8988T (cell line): Measurements from ENCODE around the gene LRRC72.
"Not testable (repeated sequence)": the region's sequence is repeated elsewhere in the genome, so short reads cannot be mapped to it uniquely, and the experiment has no call there.

ENCODE experiments used
- DNase-seq: peaks from one replicate; pipeline ENCODE4 v3.0.0; 2011

Gene LRRC72

DNA sequence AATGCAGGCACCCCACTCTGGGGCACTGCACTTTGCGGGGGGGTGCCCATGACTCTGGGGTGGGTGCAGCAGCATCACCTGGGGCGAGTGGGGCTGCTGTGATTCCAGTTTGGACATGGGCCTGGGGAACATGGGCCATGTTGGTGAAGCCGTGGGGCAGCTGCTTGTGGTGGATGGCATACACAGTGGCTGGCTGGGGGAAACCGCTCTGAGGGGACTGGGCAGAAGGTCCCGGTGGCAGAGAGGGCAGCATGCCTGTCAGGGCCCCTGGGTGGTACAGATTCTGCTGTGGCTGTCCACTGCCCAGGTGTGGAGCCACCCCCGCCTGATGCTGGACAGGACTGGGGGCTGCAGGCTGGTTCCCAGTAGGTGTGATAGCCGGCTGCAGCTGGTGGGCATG lies 57.2 kb downstream of the LRRC72 start:
- no peak for DNase-seq

DNA sequence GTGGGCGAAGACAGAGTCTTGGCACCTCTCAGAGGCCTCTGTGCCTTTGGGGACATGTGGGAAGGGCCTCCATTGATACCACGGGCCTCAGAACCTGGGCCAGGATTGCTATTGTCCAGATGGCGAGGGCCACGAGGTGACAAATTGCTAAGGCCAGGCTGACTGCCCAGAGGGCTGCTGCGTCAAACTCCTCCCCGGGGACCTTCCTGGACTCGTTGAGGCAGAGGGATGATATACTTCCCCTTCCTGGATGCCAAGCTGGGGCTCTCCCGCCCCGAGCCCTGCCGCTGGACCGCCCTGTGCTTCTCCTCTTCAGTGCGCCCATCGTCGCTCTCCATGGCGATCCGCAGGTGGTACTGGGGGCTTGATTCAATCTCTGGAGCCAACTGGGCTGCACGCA lies 58.9 kb downstream of the LRRC72 start:
- no peak for DNase-seq

DNA sequence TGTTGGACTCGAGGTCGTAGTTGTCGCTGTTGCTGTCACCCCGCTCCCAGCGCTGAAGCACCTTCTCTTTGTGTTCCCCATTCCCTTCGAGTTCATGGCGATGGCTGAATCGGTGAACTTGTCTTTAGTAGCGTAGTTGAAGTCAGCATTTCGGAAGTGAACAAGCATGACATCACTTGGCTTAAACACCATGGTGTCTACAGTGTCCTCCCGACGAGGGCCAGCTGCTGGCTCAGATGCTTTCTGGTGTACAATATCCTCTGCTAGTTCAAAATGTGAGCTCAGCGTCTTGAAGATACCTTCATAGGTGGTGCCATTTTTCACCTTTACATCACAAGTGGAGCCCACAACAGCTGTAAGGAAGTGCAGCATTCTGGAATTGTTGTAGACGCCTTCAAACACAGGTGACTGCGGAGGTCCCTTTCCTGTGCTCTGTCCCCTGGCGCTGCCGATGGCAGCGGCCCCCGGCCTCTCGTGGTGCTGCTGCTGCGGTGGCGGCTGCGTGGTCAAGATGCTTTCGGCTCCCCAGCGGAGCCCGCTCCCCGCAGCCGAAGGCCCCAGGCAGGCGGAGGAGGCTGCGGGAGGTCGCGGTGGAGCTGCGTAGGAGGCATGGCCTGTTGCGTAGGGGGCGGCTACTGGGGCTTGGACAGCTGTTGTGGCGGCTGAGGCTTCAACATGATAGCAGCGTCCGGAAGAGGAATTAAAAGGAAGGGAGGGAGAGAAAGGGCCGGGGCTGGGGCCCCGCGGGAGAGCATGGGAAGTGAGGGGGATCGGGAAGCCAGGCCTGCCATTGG lies 59.7 kb downstream of the LRRC72 start:
- no peak for DNase-seq

DNA sequence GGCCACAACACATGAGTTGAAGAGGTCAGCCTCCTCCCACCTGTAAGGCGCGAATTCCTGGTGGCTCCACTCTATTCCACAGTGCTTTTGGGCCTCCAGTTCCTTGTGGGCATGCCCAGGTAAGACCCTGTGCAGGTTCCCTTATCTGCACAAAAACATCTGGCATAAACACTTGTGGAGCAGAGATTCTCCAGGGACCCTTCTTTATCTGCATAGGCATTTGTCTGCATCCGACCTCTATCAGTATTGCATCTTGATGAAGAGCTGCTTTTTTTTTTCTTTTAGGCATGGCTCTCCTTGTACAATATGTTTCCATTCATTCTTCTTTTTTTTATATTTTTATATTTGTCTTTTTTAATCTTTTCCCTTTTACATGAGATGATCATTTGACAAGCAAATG lies 60.5 kb downstream of the LRRC72 start:
- DNase-seq, result no peak

DNA sequence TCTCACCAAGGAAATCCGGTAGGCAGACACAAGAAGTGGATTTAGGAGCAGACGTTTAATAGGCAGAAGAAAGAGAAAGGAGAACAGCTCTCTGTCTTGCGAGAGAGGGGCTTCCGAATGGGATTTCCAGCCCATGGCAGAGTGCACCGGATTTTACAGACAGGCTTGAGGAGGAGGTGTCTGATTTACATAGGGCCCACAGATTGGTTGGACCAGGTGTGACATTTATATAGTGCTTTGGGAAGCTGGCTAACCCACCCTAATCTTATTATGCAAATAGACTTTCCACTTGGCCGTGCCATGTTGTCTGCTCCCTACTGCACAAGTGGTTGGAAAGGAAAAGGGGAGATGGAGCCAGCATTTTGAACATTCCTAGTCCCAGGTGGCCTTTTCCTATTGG lies 61.2 kb downstream of the LRRC72 start:
- no peak for DNase-seq

DNA sequence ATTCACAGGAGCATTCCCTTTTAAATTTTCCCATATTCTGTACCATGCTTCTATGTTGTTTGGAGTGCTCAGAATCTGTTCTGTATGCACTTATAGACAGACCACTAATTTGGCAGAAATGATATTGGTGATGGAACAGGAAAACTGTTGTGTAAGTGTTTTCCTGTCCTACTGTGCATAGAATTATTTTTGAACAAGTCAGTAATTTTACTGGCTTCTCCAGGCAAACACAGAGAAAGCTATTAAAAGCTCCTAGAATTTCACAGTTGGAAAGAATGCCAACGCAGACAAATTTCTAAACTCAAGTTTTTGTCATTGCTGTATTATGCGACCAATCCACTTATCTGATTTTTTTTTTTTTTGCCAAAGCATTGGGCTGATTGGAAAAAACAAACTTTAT lies 63.3 kb downstream of the LRRC72 start:
- no peak for DNase-seq

DNA sequence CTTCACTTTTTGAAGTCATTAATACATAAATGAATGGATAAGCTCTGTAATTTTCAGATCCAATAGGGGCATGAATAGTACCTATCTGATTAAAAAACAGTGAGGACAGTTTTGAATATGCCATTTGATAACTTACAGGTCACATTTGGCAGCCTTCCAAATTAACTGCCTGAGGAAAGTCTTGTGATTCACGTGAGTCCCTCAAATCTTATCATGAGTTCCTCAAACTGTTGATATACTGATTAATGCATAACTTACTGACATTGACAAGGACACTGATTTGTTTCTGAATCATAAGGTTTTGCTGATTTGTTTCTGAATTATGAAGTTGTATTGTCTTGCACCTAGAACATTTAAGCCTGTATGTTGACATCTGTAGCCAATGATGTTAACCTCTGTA lies 63.8 kb downstream of the LRRC72 start:
- DNase-seq, result no peak

DNA sequence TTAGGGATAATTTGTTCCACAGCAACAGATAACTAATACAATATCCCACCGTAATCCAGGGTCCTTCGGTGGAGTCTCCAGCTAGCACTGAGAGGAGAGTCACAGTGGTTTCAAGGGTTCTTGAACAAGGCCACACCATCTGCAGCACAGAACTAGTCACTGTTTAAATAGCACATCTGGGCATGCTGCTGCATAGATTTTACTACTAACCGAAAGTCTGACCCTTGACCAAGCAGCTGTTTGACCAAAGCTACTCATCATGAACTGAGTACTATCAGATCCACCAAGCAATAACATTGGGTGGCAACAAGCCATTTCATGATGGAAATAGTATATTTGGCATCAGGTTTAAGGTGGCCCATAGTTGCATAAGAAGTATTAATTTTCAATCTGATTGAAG lies 65.8 kb downstream of the LRRC72 start:
- no peak for DNase-seq

DNA sequence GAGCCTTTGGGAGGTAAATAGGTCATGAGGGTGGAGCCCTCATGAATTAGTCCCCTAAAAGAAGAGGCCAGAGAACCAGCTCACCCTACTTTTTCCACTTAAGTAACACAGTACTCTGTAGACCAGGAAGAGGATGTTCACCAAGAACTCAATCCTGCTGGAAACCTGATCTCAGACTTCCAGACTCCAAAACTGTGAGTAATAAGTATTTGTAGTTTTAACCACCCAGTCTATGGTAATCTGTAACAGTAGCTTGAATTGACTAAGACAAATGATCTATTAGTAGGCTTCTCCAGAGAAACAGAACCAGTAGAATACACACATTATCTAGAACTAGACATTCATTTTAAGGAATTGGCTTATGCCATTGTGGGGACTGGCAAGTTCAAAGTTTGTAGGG lies 67.4 kb downstream of the LRRC72 start:
- no peak for DNase-seq

DNA sequence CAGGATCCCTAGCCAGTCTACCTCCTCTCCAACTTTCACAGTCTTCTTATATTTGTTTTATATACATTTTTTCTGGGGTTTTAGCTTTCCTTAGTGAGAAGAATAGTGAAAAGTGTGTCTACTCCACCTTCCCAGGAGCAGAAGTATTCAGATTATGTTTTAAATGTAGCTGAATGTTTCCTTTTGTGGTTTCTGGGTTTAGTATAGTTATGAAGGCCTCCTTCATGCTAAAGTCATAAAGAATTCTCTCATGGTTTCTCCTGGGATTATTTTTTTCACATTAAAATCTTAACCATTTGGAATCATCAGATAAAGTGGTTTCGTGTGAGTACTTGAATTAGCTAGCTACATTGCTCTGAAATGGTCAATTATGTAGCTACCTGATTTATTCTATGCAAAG lies 68.1 kb downstream of the LRRC72 start:
- no peak for DNase-seq

DNA sequence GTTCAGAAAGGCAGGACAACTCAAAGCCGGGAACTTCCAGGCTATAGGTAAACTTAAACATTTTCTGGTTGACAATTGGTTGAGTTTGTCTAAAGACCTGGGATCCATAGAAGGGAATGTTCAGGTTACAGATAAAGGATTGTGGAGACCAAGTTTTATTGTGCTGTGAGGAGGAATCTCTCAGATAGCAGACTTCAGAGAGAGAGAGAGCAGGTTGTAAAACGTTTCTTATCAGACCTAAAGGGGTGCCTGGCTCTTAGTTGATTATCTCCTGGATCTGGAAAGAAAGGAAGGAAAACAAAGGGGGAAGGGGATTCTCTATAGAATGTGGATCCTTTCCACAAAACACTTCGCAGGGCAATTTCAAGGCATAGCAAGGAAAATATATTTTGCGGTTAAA lies 69.0 kb downstream of the LRRC72 start:
- not testable (repeated sequence) for DNase-seq

DNA sequence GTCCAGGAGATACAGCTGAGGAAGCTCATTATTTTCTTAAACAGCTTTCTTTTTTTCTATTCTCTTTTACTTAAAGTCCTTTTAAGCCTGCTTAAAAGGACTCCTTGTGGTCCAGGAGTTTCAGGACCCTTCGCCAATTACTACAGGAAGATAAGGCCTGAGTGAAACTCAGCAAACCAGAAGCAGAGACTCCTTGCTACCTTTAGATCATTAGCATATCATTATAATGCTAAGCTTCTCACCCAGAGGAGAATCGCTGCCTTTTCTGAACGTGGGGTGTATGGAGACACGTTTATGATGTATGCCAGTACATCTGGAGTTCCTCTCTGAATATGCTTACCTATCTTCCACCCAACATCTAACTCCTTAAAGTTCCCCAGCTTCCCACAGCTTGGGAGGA lies 71.4 kb downstream of the LRRC72 start:
- DNase-seq, result no peak

DNA sequence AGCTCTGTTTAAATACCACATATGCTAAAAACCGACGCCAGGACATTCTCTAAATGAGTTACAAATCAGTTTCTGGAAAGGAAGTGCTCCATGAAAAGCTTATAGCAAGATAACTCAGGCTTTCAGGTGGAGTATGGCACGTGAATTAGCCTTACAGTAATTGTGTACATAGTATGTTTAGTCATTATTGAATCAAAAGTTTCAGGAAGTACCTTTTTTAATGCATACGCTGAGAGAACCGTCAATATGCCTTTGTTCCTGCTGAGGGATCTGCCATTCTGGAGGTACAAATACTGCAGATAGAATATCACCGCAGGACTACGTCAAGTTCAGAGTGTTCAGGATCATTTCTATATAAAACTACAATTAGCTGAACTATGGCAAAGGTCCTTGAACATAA lies 73.2 kb downstream of the LRRC72 start:
- DNase-seq, result no peak

DNA sequence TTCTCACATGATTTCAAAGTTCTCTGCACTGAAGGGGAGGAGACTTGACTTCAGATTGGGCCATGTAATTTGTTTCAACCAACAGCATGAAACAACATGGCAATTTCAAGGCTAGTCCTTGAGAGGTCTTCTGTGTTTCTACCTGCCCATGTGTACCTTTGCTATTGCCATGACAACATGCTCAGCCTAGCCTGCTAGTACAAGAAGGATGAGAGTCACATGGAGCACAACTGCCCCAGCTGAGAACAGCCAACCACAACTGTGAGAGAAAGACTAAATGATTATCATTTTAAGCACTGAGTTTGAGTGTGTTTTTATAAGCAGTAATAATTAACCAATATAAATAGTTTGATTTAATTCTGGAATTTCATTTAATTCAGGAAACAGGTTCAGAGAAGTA lies 77.0 kb downstream of the LRRC72 start:
- no peak for DNase-seq

DNA sequence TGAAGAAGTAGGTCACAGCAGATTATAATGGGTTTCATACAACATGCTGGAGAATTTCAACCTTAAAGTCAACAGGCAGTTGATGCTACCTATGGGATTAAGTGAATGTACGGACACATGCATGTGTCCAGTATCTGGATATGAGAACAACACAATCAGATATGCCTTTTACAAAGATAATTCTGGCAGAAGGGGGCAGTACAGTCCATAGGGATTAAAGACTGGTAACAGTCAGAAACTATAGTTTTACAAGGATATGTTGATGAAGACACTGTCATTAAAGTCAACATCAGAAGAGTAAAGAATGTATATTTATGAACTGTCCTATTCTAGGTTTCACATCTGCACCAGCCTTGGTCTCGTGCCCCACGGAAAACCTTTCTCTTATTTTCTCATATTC lies 77.4 kb downstream of the LRRC72 start:
- no peak for DNase-seq

DNA sequence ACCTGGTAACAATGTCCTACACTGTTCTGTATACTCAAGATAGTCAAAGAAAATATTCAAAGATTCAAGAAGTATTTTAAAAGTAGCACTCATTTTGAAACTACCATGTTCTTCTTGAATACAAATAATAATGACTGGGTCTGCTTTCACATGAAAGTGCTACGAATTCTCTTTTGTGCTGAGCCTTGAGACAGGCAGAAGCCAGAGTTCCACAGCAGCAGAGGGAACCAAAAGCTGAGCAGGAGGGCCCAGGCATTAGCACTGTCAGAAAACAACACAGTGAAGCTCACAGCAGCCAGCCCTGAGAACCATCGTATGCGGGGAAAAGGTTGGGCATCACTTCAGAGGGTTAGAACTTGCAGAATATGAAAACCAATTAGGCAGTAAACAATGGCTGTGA lies 80.1 kb downstream of the LRRC72 start:
- DNase-seq, result no peak

DNA sequence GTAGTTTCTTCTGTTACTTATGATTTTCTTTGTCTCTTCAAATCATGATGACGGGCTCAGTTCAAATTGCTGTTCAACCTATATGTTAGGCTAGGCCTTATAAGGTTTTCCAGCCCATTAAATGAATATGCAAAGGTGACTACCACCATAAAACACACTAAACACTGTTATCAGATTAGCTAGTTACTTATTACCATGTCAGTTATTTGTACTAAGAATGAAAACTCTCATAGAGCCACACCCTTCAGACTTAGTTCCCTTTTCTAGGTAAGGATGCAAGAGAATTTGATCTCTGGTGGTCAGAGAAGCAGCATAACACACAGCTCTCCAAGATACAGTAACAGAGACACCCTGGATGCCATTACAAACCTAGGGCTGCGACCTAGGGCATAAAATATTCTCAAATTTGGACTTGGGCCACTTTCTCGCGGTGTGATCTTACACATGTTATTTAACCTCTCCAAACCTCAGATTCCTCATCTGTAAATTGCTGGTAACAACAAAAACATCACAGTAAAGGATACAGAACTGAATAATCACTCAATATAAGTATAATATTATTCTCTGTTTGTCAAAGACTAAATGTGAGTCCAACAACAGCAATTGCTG lies 83.3 kb downstream of the LRRC72 start:
- no peak for DNase-seq

DNA sequence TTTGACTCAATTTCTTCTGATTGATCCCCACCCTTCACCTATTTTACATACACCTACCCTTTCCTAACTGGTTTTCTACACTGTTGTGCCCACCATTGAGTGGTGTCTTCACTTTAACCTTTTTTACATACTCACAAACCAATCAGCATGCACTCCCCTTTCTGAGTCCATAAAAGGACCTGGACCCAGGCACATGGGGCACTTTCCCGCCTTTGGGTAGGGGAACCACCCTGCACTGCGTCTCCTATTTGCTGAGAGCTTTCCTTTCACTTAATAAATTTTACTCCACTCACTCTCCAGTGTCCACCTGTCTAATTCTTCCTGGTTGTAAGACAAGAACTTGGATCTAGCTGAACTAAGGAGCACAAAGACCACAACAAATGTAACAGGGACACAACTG lies 85.1 kb downstream of the LRRC72 start:
- no peak for DNase-seq

DNA sequence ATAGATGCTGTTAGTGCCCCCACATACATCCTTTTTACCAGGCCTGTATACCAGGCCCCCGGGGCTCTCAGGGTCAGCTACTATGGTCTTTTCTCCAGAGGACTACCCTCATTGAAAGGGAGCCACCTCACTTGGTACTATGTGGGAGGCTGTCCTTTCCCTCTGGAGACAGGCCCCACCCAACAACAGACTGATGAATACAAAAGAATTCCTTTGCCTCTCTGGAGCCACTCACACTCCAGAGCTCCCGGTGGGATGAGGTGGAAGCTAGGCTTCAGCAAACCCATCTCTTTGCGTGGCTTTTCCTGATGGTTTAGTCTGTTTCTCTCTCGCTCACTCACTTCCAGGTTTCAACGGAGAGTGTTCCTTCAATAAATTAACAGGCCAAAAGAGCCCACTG lies 88.6 kb downstream of the LRRC72 start:
- no peak for DNase-seq

DNA sequence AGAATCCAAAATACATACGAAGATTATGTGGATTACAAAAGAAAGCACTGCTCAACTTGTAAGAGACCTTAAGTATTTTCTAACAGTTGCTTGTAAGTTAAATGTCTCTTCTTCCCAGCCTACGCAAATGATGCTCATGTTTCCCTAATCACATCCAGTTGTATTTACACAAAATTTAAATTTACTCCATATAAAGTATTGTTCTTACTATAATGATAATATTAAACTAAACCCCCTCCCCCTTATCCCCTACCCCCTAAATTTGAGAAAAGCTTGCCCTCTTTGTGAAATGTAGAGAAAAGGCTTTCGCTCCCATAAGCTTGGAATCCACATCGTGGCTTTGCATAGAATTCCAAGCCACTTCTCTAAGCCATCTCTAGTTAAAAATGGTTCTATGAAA lies 89.5 kb downstream of the LRRC72 start:
- DNase-seq, result no peak

DNA sequence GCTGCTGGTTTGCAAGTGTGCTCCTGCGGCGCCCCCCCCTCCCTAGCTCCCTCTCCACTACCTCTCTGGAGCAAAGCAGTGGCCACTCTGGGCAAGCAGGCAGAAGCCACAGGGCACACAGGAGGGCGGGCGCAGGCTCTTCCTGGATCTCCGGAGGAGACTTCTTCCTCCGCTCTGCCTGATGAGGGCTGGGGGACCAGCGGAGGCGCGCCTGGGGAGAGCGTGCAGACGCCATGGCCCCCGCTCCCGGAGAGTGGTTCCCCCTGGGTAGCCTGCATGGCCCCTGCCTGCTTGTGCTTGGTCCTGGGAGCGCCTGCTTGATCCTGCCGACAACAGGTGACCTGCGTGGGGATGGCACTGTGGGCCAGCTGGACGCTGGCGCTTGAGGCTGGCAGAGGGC lies 89.9 kb downstream of the LRRC72 start:
- no peak for DNase-seq

DNA sequence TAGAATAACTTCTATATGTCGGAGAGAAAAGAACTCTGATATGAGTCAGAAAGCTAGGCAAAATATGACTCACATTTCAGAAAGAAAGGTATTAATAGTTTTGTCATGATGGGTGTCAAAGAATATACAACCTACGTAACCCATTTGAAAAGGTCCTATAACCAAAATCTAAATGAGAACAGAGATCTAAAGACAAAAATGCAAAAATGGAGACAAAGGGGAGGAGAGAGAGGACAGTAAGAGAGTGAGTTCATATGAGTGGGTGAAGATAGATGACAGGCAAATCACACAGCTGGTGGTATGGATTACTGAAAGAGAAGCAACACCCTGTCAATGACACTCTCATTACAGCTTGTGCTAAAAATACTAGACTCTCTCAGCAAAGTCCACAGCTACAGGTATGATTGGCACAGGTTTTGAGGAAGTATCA lies 93.4 kb downstream of the LRRC72 start:
- no peak for DNase-seq

DNA sequence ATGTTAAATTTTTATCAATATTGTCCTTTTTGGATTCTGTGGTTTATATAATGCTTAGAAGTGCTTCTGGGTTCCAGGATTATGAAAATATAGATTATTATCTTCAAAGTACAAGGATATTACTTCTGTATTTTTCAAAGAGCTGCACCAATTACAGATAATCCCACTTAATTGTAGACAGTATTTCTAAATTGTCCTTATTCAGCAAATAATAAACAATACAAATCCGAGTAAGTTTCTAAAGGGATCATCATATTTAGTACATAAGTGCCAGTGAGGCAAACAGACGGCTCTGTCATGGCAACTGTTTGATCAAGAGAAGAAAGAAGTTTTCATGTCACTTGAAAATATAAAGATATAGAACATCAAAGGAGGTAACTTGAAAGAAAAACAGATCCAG lies 99.8 kb downstream of the LRRC72 start:
- no peak for DNase-seq

DNA sequence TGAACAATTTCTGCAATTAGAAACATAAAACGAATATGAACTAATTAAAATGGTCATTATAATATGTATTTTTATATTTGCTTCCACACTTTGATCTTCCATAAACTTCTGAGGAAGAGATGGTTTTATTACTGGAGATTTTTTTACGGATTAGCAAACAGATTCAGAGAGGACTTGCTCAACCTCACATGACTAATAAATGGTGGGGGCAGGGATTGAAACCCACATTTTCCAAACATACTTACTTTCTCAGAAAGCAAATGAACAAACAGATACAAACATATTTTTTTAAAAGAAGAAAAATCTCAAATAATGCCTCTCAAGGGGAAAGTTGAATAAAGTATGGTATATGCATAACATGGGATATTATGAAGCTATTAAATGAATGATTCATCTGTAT lies 100.6 kb downstream of the LRRC72 start:
- DNase-seq, result no peak

DNA sequence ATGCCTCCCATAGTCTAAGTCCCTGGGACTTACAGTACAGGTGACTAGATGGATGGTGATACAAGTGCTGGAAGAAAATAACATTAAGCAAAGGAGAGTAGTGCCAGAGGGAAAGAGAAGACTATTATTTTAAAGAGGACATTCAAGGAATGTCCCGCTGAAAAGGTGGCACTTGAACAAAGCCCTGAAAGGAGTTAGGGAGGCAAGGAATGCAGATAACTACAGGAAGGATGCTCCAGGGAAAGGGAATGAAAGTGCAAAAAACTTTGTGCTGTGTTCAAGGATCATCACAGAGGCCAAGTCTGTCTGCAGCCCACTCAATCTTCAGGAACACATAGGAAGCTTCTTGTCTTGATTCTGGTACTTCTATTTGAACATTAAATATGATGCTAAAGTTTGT lies 104.0 kb downstream of the LRRC72 start:
- no peak for DNase-seq
